ENCODE results near the gene ZNF627.
"Not testable (repeated sequence)": the region's sequence is repeated elsewhere in the genome, so short reads cannot be mapped to it uniquely, and the experiment has no call there.

Gene ZNF627

DNA sequence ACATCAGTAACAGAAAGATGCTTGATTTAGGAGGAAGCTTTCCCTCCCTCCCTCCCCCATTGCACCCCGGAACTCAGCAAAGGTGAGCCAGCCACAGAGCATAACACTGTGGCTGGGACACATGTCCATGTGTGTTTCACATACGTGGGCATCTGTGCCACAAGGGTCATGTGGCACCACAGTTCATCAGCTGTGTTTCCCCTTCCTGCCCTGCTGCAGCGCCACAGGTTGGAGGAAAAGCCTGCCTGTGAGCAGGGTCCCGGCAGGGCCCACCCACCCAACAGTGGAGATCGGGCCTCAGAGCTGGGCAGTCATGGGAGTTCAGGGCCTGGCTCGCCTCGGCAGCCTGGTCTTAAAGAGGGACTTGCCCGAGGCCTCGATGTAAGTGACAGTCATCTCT is 22.6 kb upstream of the ZNF627 start:
- DNase-seq (ENCODE audit: low read depth): no peak

- DNase-seq (ENCODE audit: low read depth): no peak
Observed at GRCh38 chr19:11576227-11576626, 21.1 kb upstream of the ZNF627 start.

DNA sequence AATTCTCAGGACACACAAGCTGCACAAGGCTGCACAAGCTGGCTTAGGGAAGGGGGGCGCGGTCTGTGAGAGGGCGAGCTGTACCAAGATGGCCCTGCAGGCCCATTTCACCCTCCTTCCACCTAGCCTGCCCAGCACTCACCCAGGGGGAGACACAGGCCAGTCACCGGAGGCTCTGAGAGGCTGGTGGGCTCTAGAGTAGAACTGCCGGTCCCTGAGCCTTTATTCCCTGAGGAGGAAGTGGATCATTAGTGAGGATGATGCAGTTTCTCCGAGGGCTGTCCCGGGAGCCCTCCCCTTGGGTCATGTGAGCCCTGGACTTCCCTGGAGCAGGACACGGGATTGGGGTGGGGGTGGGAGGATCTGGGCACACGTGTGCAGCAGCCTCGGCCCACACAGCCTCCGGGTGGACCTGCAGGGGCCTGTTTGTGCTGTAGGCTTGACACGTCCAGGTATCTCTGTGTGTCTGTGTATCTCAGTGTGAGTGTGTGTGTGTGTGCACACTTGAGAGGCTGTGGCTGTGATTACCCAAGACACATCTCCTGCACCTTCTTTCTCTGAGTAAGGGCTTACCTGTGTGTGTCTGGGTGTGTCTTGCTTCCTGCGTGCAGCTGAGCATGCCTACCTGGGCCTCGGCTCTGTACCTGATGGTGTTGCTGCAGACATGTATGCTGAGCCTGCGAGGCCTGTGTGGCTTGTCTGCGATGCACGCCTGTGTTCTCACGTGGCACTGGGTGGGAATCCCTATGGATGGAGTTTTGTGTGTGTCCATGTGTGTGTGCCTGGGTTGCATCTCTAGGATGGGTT is 19.6 kb upstream of the ZNF627 start, which contains the start of gene ACP5:
Gene ACP5 (minus strand): TSS at position 195 of the 807 bp plus-strand sequence. CDS start 328 bp downstream, outside the sequence.
- DNase-seq (ENCODE audit: low read depth): no peak

- DNase-seq (ENCODE audit: low read depth): peak; percentile 97
Observed at GRCh38 chr19:11578258-11579142, 18.8 kb upstream of the ZNF627 start.

- no peak for DNase-seq (ENCODE audit: low read depth)
Observed at GRCh38 chr19:11580116-11580515, 17.2 kb upstream of the ZNF627 start.

DNA sequence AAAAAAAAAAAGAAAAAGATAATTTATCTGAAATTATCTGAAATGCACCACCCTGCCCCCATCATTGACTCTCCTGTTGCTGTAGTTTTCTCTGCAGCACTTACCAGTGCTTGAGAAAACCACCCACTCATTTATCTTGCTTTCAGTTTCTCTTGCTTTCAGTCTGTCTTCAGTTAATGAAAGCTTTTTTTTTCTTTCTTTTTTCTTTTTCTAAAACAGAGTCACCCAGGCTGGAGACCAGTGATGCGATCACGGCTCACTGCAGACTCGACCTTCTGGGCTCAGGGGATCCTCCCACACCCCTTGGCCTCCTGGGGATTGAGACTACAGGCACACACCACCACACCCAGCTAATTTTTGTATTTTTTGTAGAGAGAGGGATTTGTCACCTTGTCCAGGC is 15.5 kb upstream of the ZNF627 start:
- no peak for DNase-seq (ENCODE audit: low read depth)

GRCh38 chr19:11586331-11586730 is 11.0 kb upstream of the ZNF627 start:
- DNase-seq (ENCODE audit: low read depth): no peak

DNA sequence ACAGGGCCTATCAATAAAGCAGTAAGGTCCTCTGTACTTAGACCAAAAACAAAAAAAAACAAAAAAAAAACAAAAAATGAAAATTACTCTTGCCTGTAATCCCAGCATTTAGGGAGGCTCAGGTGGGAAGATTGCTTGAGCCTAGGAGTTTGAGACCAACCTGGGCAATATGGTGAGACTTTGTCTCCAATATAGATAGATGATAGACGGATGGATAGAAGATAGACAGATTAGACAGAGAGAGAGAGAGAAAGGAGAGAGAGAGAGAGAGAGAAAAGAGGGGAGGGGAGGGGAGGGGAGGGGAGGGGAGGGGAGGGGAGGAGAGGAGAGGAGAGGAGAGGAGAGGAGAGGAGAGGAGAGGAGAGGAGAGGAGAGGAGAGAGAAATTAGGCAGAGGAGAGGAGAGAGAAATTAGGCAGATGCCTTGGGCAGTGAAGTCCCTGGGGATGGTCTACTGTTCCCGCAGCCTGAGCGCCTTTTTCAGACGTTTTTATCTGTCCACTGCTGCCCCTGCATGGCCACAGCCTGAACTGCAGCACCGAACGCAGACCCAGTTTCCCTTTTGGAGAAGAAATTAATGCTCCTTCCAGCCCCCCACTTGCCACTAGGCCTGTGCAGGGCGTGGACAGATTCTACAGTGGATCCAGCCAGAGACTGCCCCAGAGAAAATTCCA is 9.8 kb upstream of the ZNF627 start:
- DNase-seq (ENCODE audit: low read depth): no peak

- DNase-seq (ENCODE audit: low read depth): no peak
Observed at GRCh38 chr19:11587975-11588631, 9.2 kb upstream of the ZNF627 start.

DNA sequence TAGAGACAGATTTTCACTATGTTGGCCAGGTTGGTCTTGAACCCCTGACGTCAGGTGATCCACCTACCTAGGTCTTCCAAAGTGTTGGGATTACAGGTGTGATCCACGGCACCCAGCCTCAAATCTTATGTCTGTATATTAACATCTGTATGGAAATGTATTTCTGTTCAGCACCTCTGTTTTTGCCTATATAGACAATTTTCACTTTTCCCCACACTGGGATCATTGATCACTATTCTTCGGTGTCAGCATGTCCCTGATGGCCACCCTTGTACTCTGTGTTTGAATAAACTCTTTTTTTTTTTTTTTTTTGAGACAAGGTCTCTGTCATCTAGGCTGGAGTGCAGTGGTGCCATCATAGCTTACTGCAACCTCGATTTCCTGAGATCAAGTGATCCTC is 3.2 kb upstream of the ZNF627 start:
- DNase-seq (ENCODE audit: low read depth): no peak

GRCh38 chr19:11596156-11596555 is 1.1 kb upstream of the ZNF627 start:
- no peak for DNase-seq (ENCODE audit: low read depth)

GRCh38 chr19:11598103-11598483 is 810 bp downstream of the ZNF627 start:
- no peak for DNase-seq (ENCODE audit: low read depth)

DNA sequence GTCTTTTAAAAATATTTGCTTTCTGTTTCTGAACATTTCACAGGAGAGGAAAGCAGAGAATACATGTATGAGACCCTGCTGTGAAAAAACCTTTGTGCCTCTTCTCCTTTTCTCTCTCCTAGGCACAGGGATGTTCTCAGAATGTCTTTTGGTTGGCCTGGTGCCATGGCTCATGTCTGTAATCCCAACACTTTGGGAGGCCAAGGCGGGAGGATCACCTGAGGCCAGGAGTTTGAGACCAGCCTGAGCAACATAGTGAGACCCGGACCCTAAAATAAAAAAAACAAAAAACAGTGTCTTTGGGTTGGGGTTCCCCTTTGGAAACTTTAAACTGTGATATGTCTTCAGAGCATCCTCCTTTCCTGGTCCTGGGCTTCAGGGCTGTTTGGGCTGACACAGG is 1.5 kb downstream of the ZNF627 start:
- no peak for DNase-seq (ENCODE audit: low read depth)

GRCh38 chr19:11599704-11600103 is 2.4 kb downstream of the ZNF627 start:
- not testable (repeated sequence) for DNase-seq (ENCODE audit: low read depth)

DNA sequence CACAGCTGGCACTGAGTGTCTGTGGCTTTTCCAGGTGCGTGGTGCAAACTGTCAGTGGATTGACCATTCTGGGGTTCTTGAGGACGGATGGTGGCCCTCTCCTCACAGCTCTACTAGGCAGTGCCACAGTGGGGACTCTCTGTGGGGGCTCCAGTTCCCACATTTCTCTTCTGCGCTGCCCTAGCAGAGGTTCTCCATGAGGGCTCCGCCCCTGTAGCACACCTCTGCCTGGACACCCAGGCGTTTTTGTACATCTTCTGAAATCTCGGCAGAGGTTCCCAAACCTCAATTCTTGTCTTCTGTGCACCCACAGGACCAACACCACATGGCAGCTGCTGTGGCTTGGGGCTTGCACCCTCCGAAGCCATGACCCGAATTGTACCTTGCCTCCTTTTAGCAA is 9.2 kb downstream of the ZNF627 start:
- no peak for DNase-seq (ENCODE audit: low read depth)

GRCh38 chr19:11611730-11612129 is 14.4 kb downstream of the ZNF627 start:
- DNase-seq (ENCODE audit: low read depth): no peak

DNA sequence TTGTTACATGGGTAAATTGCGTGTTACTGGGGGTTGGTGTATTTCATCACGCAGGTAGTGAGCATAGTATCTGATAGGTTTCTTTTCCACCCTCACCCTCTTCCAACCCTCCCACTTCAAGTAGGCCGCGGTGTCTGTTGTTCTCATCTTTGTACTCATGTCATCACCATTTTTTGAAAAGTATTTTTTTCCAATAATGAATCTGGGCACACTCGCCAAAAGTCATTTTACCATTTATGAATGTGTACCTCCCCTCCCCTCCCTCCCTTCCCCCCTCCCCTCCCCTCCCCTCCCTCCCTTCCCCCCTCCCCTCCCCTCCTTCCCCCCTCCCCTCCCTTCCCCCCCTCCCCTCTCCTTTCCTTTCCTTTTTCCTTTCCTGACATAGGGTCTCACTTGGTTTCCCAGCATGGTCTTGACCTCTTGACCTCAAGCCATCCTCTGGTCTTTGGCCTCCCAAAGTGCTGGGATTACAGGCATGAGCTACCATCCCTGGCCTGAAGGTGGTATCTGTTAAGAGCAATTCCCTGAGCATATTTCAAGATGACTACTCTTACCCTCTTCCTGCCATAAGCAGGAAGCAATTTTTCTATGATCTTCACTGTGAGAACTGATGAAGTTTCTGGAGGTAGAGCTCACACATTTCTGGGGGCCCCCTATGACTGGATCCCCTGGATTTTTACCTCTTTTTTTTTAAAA is 15.7 kb downstream of the ZNF627 start:
- DNase-seq (ENCODE audit: low read depth): no peak

DNA sequence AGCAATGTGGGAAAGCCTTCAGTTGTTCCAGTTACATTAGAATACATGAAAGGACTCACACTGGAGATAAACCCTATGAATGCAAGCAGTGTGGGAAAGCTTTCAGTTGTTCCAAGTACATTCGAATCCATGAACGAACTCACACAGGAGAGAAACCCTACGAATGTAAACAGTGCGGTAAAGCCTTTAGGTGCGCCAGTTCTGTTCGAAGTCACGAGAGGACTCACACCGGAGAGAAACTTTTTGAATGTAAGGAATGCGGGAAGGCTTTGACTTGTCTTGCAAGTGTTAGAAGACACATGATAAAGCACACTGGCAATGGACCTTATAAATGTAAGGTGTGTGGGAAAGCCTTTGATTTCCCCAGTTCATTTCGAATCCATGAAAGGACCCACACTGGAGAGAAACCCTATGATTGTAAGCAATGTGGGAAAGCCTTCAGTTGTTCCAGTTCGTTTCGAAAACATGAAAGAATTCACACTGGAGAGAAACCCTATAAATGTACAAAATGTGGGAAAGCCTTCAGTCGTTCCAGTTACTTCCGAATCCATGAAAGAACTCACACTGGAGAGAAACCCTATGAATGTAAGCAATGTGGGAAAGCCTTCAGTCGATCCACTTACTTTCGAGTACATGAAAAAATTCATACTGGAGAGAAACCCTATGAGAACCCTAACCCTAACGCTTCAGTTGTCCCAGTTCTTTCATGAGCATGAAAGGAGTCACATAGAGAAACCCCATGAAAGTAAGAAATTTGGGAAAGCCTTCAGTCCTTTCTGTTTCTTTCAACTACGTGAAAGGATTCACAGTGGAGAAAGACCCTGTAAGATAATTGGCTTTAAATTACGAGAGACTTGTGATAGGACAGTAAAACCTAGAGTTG is 20.1 kb downstream of the ZNF627 start:
- DNase-seq (ENCODE audit: low read depth): no peak

GRCh38 chr19:11620553-11620952 is 23.3 kb downstream of the ZNF627 start:
- DNase-seq (ENCODE audit: low read depth): no peak

DNA sequence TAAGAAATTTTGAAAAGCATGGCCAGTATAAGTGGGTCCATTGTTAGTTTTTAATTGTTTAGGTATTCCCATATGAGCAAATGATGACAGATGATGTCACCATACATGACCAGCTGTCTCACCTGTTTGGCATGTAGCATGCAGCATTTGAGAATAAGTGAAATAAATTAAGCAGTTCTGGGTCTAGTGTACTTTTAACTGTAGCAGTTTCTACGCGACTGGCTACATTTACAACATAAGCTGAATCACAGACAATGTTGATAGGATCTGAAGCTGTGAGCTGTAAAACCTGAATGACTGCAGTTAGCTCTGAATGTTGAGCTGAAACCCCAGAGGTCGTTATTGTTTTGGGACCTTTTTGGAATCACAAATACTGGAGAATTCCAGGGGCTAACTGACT is 25.1 kb downstream of the ZNF627 start:
- not testable (repeated sequence) for DNase-seq (ENCODE audit: low read depth)

Measured in CMK (cell line).